ENCODE data around the gene MSS51. TPM values are rescaled to one million over a fixed set of nuclear protein-coding genes. Genes with fewer than 3 reads are reported as not detected.

The MSS51 gene
- polyA plus RNA-seq, 1 donor from 2014 or later: 8.3 TPM

- Histone ChIP-seq H3K9me2 (ENCODE audit: insufficient read depth, low read length) (no peaks in the 10 kb centered on the region), H3K4me2 (ENCODE audit: low read length) (peak overlapping the region; percentile 72), H3F3A (ENCODE audit: insufficient read depth, low read length, poor library complexity, severe bottlenecking) (no peaks in the 10 kb centered on the region), H3K27me3 (ENCODE audit: insufficient read depth, low read depth, low read length) (no peaks in the 10 kb centered on the region), H3K9me3 (ENCODE audit: low read length) (no peaks in the 10 kb centered on the region), H4K20me1 (ENCODE audit: insufficient read depth) (no peaks in the 10 kb centered on the region), H3K4me3 (ENCODE audit: low read length) (peak overlapping the region; percentile 80), H3K9ac (ENCODE audit: low read length) (peak overlapping the region; percentile 85), H3K79me2 (replicated peaks; ENCODE audit: insufficient read depth, low read length) (no peaks in the 10 kb centered on the region), H3K27ac (ENCODE audit: low read length) (peak overlapping the region; percentile 70), H3K36me3 (ENCODE audit: insufficient read depth, low read length) (no peaks in the 10 kb centered on the region), H2AFZ (ENCODE audit: low read depth, low read length) (peak overlapping the region; percentile 81)
- TF ChIP-seq MXI1 (conservative IDR thresholded peaks at IDR 0.05; ENCODE audit: poor library complexity, severe bottlenecking): no peak
- TF ChIP-seq, protein P1, sequence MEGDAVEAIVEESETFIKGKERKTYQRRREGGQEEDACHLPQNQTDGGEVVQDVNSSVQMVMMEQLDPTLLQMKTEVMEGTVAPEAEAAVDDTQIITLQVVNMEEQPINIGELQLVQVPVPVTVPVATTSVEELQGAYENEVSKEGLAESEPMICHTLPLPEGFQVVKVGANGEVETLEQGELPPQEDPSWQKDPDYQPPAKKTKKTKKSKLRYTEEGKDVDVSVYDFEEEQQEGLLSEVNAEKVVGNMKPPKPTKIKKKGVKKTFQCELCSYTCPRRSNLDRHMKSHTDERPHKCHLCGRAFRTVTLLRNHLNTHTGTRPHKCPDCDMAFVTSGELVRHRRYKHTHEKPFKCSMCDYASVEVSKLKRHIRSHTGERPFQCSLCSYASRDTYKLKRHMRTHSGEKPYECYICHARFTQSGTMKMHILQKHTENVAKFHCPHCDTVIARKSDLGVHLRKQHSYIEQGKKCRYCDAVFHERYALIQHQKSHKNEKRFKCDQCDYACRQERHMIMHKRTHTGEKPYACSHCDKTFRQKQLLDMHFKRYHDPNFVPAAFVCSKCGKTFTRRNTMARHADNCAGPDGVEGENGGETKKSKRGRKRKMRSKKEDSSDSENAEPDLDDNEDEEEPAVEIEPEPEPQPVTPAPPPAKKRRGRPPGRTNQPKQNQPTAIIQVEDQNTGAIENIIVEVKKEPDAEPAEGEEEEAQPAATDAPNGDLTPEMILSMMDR (IDR thresholded peaks at IDR 0.05; ENCODE audit: poor library complexity, severe bottlenecking): no peak
- no peak for TF ChIP-seq EP300 (conservative IDR thresholded peaks at IDR 0.05; ENCODE audit: poor library complexity, severe bottlenecking)
- TF ChIP-seq, protein P2, sequence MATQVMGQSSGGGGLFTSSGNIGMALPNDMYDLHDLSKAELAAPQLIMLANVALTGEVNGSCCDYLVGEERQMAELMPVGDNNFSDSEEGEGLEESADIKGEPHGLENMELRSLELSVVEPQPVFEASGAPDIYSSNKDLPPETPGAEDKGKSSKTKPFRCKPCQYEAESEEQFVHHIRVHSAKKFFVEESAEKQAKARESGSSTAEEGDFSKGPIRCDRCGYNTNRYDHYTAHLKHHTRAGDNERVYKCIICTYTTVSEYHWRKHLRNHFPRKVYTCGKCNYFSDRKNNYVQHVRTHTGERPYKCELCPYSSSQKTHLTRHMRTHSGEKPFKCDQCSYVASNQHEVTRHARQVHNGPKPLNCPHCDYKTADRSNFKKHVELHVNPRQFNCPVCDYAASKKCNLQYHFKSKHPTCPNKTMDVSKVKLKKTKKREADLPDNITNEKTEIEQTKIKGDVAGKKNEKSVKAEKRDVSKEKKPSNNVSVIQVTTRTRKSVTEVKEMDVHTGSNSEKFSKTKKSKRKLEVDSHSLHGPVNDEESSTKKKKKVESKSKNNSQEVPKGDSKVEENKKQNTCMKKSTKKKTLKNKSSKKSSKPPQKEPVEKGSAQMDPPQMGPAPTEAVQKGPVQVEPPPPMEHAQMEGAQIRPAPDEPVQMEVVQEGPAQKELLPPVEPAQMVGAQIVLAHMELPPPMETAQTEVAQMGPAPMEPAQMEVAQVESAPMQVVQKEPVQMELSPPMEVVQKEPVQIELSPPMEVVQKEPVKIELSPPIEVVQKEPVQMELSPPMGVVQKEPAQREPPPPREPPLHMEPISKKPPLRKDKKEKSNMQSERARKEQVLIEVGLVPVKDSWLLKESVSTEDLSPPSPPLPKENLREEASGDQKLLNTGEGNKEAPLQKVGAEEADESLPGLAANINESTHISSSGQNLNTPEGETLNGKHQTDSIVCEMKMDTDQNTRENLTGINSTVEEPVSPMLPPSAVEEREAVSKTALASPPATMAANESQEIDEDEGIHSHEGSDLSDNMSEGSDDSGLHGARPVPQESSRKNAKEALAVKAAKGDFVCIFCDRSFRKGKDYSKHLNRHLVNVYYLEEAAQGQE (IDR thresholded peaks at IDR 0.05; ENCODE audit: borderline replicate concordance): no peak
- no peak for TF ChIP-seq RAD21 (conservative IDR thresholded peaks at IDR 0.05)
- no peak for TF ChIP-seq POLR2AphosphoS5 (IDR thresholded peaks at IDR 0.05)
- TF ChIP-seq SMC3 (conservative IDR thresholded peaks at IDR 0.05; ENCODE audit: poor library complexity): no peak
- no peak for TF ChIP-seq EZH2 (IDR thresholded peaks at IDR 0.05; ENCODE audit: borderline replicate concordance, insufficient read depth, low read length, poor library complexity, severe bottlenecking)
- TF ChIP-seq TAF1 (IDR thresholded peaks at IDR 0.05; ENCODE audit: low read depth): no peak
These were observed 19.0 kb downstream of the MSS51 start for GRCh38 chr10:73414230-73414945.

DNA sequence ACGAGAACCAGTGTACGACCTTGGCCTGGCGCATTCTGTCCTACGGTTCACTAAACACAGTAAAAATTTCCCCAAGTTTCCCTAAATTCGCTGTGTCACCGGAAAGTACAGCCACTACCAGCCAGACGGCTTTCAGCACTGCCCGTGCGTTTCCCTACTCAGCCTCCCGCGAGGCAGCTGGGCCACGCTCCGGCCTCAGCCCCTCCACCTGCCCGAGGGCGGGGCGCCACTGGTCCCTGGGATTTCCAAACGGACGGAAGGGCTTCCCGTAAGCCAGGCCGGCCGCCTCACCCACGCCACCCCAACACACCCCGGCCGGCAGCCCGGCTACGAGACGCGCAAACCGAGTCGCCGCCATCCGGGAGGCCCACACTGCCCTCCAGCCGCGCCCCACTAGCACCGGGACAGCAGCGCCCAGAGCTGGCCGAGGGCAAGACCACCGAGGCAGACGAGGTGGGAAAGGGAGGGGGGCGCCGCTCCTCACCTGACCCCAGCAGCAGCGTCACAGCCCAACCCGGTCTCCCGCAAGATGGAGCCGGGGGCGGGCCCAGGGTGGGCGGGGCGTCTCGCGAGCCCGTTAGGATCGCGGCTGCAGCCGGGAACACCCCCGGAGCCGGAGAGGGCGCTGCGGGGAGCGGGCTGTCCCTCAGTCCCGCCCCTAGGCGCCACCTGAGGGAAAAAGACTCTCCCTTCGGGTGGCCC, 19.7 kb downstream of the MSS51 start, which contains the start of gene ANXA7:
TSS of gene ANXA7 (minus strand) at position 531 of the 702 bp plus-strand sequence. CDS start 13,202 bp downstream, outside the sequence.
- Histone ChIP-seq H3K9ac (ENCODE audit: low read length) (peak within 1 kb of the TSS; percentile 85), H3K9me2 (ENCODE audit: insufficient read depth, low read length) (no peaks in the 10 kb centered on the region), H2AFZ (ENCODE audit: low read depth, low read length) (peak within 1 kb of the TSS; percentile 81), H3K36me3 (ENCODE audit: insufficient read depth, low read length) (no peaks in the 10 kb centered on the region), H3K4me2 (ENCODE audit: low read length) (peak within 1 kb of the TSS; percentile 85), H3K79me2 (replicated peaks; ENCODE audit: insufficient read depth, low read length) (no peaks in the 10 kb centered on the region), H3K27ac (ENCODE audit: low read length) (peak within 1 kb of the TSS; percentile 70), H3K9me3 (ENCODE audit: low read length) (no peaks in the 10 kb centered on the region), H3K4me3 (ENCODE audit: low read length) (peak within 1 kb of the TSS; percentile 80), H4K20me1 (ENCODE audit: insufficient read depth) (no peaks in the 10 kb centered on the region), H3K27me3 (ENCODE audit: insufficient read depth, low read depth, low read length) (no peaks in the 10 kb centered on the region), H3F3A (ENCODE audit: insufficient read depth, low read length, poor library complexity, severe bottlenecking) (no peaks in the 10 kb centered on the region)
- TF ChIP-seq MXI1 (conservative IDR thresholded peaks at IDR 0.05; ENCODE audit: poor library complexity, severe bottlenecking): peak; percentile 71
- TF ChIP-seq SMC3 (conservative IDR thresholded peaks at IDR 0.05; ENCODE audit: poor library complexity): no peak
- TF ChIP-seq TAF1 (IDR thresholded peaks at IDR 0.05; ENCODE audit: low read depth): no peak
- TF ChIP-seq EP300 (conservative IDR thresholded peaks at IDR 0.05; ENCODE audit: poor library complexity, severe bottlenecking): peak; percentile 44
- TF ChIP-seq EZH2 (IDR thresholded peaks at IDR 0.05; ENCODE audit: borderline replicate concordance, insufficient read depth, low read length, poor library complexity, severe bottlenecking): no peak
- TF ChIP-seq RAD21 (conservative IDR thresholded peaks at IDR 0.05): peak; percentile 23
- TF ChIP-seq, protein P1 (IDR thresholded peaks at IDR 0.05; ENCODE audit: poor library complexity, severe bottlenecking): peak; percentile 49
- TF ChIP-seq POLR2AphosphoS5 (IDR thresholded peaks at IDR 0.05): peak; percentile 92
- TF ChIP-seq, protein P2 (IDR thresholded peaks at IDR 0.05; ENCODE audit: borderline replicate concordance): no peak
